H1 (cell line): ENCODE results near the gene TARP.

ENCODE experiments used
- NANOG ChIP-seq: IDR thresholded peaks from 2 replicates; pipeline ENCODE4 v1.6.1; 2011; ENCODE audit warnings: low read length, low read depth, mild to moderate bottlenecking, inconsistent platforms; ENCODE audit not compliant: insufficient read depth, poor library complexity, severe bottlenecking
- ZNF274 ChIP-seq: IDR thresholded peaks from 2 replicates; pipeline ENCODE4 v1.7.0; 2012; ENCODE audit warnings: low read length, borderline replicate concordance; ENCODE audit errors: extremely low read depth

Gene TARP

GRCh38 chr7:38217672-38218071 lies 55.8 kb downstream of the TARP start (continued):
- TF ChIP-seq ZNF274 (no peak), NANOG (no peak)
